GM12873 (cell line): ENCODE measurements around the gene USP27X.

ENCODE experiments used
- TF ChIP-seq, protein P1 (sequence below): IDR thresholded peaks from 2 replicates; pipeline ENCODE4 v1.5.1; 2012; ENCODE audit warnings: low read depth, mild to moderate bottlenecking, moderate library complexity, low read length, control low read depth; ENCODE audit not compliant: insufficient read depth; ENCODE audit errors: missing control alignments

Gene USP27X

DNA sequence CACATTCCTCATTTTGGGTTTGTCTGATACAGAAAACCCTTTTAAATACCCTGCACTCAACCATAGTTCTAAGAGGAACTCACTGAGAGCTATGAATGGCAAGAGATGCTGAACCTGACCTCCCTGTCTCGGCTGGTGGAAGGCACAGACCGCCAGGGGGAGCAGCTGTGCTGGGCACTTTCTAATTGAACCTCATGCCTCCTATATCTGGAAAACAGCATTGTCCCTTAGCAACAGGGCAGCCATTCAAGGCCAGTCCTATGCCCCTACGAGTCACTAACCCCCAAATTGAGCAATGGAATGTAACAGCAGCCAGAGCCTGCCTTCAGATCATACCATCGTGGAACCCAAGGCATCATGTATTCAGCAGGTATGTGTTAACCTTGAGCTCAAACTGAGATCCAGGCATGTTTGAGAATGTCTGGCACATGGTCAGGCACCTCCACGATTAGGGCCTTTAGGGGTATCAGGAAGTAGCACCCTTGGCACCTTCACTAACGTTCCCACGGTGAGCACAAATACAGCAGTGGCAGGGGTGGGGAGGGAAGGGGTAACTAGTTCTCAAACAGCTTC, 5.1 kb downstream of the USP27X start:
- TF ChIP-seq, protein P1, sequence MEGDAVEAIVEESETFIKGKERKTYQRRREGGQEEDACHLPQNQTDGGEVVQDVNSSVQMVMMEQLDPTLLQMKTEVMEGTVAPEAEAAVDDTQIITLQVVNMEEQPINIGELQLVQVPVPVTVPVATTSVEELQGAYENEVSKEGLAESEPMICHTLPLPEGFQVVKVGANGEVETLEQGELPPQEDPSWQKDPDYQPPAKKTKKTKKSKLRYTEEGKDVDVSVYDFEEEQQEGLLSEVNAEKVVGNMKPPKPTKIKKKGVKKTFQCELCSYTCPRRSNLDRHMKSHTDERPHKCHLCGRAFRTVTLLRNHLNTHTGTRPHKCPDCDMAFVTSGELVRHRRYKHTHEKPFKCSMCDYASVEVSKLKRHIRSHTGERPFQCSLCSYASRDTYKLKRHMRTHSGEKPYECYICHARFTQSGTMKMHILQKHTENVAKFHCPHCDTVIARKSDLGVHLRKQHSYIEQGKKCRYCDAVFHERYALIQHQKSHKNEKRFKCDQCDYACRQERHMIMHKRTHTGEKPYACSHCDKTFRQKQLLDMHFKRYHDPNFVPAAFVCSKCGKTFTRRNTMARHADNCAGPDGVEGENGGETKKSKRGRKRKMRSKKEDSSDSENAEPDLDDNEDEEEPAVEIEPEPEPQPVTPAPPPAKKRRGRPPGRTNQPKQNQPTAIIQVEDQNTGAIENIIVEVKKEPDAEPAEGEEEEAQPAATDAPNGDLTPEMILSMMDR = peak; percentile 92

DNA sequence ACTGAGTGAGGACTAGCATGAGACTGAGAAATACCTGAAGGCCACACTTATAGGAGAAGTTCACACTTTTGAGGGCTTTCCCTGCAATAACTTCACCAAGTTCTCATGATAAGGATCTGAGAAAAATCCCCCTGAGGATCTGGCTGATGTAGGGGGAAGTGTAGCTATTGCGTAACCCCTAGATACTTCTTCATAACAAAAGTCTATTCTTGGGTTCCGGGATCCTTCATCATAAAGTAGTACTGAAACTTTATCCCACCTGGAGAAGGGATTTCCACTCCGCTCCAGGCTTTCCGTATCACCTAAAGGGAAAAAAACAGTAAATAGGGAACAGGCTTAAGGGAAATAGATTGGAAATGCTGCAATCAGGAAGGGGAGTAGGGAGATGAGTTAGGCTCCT, 13.3 kb downstream of the USP27X start:
- TF ChIP-seq, protein P1 = no peak

DNA sequence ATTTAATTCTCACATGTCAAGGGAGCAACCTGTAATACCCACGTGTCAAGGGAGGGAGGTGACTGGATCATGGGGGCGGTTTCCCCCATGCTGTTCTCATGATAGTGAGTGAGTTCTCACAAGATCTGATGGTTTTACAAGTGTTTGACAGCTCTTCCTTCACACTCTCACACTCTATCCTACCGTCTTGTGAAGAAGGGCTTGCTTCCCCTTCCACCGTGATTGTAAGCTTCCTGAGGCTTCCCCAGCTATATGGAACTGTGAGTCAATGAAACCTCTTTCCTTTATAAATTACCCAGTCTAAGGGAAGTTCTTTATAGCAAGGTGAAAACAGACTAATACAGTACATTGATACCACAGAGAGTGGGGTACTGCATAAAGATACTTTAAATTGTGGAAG, 17.7 kb downstream of the USP27X start:
- TF ChIP-seq, protein P1 = no peak

DNA sequence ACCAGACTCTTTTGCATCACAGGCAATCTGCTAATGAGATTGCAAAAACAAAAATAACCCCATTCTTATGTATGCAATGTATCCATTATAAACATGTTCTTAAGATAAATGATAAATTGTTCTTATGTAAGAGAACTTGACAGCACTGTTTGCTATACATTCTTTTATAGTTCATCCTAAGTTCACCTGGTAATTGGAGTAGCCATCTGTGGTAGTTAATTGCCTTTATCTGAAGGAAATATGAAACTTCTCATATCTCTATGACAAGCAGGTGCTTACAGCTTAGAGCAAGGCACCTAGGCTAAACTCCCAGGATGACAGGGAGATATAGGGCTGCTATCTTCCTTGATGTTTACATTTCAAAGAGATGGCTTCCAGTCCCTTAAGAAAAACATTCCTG, 21.8 kb downstream of the USP27X start:
- TF ChIP-seq, protein P1 = no peak

DNA sequence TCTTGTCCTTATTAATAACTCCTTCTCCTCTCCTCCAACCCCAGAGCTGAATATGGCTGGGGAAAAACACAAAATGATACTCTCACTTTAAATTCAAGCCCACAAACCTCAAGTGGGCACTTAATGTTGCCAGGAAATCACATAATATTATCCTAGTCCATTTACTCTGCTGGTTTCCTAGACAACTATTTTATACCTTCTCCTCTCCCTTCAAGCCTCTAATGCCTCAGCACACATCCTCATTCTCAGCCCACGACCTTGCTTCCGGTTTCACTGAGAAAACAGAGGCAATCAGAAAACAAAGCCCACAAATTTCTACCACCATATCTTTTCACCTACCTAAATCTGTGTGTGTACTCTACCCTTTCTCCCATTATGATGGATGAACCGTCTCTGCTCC, 31.1 kb downstream of the USP27X start:
- TF ChIP-seq, protein P1 = no peak

DNA sequence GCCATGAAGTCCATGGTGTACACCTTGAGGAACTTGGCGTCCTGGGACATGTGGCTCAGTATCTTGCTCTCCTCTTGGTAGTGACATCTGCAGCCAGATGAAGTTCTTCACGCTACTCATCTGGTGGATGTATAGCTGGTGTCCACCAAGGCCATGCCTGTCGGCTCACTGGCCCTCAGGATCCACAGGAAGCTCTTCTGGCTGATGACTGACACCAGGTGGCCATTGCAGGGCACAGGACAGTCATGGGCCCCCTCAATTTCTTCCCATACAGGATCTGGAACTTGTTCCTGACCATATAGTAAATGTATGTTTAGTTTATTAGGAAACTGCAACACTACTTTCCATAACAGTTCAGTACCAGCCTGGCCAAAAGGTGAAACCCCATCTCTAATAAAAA, 32.8 kb downstream of the USP27X start:
- TF ChIP-seq, protein P1 = no peak

DNA sequence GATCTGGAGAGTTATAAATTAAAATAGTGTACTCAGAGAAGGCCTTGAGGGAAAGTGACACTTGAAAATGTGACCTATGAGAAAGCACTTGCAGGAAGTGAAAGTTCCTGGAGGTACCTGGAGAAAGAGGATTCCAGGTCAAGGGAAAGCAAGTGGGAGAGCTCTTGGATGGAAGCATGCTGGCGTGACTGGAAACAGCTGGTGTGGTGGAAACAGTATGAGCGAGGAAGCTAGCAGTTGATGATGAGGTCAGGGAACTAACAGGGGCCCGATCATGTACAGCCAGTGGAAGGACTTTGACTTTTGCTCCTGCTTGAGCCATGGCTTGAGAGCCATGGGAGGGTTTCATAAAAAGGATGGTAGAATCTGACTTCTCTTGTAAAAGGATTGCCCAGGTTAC, 33.6 kb downstream of the USP27X start:
- TF ChIP-seq, protein P1 = no peak
